Activated naive CD4-positive, alpha-beta T cell treated with anti-CD3 and anti-CD28 coated beads, Interleukin-2, amount 50 U/mL, for 16 hours (primary cell): ENCODE results near the gene OBP2A.

Experiments
- DNase-seq: peaks from one replicate; pipeline ENCODE4 v3.0.0-alpha.2; 2020

OBP2A gene

GRCh38 chr9:135580664-135581380, 34.9 kb downstream of the OBP2A start:
- no peak for DNase-seq

- DNase-seq, result no peak
These were observed 35.9 kb downstream of the OBP2A start for GRCh38 chr9:135581636-135582426.

GRCh38 chr9:135582541-135582940, 36.6 kb downstream of the OBP2A start:
- DNase-seq, result no peak

GRCh38 chr9:135582966-135583687, 37.2 kb downstream of the OBP2A start:
- DNase-seq, result no peak

GRCh38 chr9:135583688-135584011, 37.7 kb downstream of the OBP2A start:
- no peak for DNase-seq

- no peak for DNase-seq
These were observed 38.4 kb downstream of the OBP2A start for GRCh38 chr9:135584371-135584770.

GRCh38 chr9:135584934-135585333, 39.0 kb downstream of the OBP2A start:
- DNase-seq, result no peak

GRCh38 chr9:135586601-135587109, 40.7 kb downstream of the OBP2A start:
- no peak for DNase-seq

GRCh38 chr9:135587658-135588057, 41.7 kb downstream of the OBP2A start:
- no peak for DNase-seq

- no peak for DNase-seq
These were observed 42.4 kb downstream of the OBP2A start for GRCh38 chr9:135588371-135588770.

- no peak for DNase-seq
These were observed 43.1 kb downstream of the OBP2A start for GRCh38 chr9:135588886-135589595.

- DNase-seq, result no peak
These were observed 43.9 kb downstream of the OBP2A start for GRCh38 chr9:135589596-135590485.

- no peak for DNase-seq
These were observed 44.7 kb downstream of the OBP2A start for GRCh38 chr9:135590486-135591079.

- no peak for DNase-seq
These were observed 45.8 kb downstream of the OBP2A start for GRCh38 chr9:135591506-135592330.

GRCh38 chr9:135592331-135592590, 46.3 kb downstream of the OBP2A start:
- no peak for DNase-seq

GRCh38 chr9:135592625-135593024, 46.7 kb downstream of the OBP2A start:
- no peak for DNase-seq

- no peak for DNase-seq
These were observed 50.3 kb downstream of the OBP2A start for GRCh38 chr9:135596211-135596610.
